GM18499 (cell line): ENCODE results near the gene GPR6.

ENCODE experiments used
- ATAC-seq: cut with Tn5 transposase; IDR thresholded peaks from one replicate; pipeline ENCODE4 v1.9.1; 2021; ENCODE audit warnings: moderate number of reproducible peaks; ENCODE audit not compliant: insufficient read depth, unreplicated experiment

GPR6 gene

DNA sequence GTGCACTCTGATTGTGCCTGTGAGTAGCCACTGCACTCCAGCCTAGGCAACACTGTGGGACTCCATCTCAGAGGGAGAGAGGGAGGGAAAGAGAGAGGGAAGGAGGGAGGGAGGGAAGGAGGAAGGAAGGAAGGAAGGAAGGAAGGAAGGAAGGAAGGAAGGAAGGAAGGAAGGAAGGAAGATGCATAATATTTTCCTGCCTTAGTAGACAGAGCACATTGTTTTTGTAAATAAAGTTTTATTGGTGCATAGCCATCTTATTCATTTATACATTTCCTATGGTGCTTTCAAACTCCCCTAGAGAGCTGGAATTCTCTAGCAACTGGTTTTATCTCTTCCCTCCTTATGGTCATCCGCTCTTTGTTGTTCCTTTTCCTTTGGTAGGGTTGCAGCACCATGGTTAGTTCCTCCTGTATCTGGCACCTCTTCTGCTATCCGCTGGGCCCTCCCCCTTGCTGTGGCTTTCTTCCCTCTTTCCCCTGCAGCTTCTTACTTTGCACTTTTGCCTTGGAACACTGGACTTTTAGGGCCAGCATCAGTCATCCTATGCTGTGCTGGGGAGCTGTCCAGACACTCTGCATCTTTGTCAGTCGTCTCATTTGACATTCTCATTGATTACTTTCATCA, 20.2 kb downstream of the GPR6 start:
- ATAC-seq: no peak

DNA sequence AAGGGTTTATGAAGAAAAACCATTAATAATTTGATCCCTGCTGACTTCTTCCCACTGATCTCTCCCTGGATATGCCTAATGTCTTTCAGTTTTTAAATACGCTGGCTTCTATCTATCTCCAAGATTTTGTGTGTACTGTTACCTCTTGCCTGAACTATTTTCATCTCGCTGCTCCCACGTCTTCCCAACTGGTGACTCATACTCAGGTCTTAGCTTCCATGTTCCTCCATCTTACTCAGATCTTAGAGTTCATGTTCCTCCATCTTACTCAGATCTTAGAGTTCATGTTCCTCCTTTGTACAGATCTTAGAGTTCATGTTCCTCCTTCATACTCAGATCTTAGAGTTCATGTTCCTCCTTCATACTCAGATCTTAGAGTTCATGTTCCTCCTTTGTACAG, 21.6 kb downstream of the GPR6 start:
- no peak for ATAC-seq

DNA sequence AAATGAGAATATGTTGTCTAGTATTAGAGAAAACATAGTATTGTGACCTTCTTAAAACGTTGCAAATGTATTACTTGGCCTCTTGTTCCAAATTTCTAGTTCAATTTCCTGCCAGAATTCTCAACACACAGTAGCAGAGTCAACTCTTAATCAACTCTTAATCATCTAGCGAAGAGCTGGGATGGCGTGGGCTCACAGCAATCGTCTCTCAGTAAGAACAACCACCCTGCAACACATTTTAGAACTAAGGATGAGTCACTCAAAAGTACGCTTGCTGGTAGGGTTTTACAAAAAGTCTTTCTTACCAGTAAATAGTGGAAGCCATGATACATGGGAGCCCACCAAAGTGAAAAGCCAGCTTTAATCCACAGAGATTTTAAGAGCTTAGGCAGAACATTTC, 24.6 kb downstream of the GPR6 start:
- ATAC-seq: no peak

DNA sequence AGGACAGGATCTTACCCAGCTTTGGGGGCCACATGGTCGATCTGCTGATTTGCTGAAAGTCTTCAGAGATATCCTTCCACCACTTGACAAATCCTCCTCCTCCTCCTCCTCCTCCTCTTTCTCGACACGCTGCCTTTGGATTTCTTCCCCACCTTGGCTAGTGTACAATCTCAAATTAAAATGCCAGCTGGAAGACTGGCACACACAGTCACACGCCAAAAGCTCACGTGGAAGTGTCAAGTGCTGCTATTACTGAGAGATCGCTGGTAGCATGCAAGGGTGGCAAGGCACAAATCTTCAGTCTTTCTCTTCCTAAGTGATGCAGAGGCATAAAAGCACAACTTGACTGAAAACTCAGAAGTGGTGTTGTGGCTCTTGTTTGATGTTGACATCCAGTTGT, 35.3 kb downstream of the GPR6 start:
- no peak for ATAC-seq

DNA sequence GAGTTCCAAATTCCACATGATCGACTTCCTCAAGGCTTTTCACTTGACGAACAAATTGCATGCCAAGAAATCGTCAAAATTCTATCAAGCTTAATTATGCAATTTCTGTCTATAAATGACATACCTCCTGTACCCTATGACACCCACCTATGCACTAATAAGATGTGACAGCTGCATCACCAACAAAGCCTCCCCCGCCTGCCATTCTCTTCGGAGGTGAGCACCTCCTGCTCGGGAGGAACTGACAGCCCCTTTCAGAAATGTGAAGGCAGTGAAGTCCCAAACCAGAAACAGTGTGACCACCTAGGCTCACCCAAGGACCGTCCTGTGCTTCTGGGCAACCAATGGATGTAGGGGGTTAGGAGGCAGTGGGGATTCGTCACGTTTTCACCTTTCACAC, 37.1 kb downstream of the GPR6 start:
- no peak for ATAC-seq

DNA sequence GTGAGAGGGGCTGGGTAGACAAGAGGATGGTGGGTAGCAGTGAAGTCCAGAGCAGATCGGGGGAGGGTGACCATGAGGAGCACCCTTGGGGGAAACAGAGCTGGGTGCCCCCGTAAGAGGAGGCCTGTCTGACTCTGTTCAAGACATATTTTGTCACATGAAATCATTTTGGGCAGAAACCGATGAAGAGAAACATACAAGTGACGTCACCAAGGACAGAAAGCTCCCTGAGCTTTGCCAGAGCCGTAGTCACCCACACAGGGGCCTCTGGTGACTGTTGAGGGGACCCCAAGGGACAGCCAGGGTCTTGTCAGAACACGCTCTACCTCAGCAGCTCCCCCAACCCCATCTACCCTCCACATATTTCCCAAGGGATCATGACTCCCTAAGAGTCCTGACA, 39.2 kb downstream of the GPR6 start:
- ATAC-seq: no peak

DNA sequence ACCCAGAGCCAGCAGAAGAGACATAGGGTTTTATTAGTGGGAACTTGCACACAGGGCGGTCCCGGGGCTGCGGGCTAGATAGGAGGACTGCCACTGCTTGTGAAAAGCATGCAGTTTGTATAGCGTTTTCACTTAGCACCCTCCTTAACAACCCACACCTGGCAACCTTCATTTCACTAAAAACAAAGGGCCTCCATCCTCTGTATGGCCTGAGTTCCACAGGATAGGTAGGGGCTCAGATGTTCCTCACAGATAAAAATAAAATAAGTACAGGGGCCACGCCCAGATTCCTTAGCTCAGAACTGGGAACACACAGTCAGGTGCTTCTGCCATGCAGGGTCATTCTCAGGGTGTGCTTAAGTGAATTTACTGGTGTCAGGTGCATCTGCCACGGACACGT, 39.8 kb downstream of the GPR6 start:
- ATAC-seq: no peak

DNA sequence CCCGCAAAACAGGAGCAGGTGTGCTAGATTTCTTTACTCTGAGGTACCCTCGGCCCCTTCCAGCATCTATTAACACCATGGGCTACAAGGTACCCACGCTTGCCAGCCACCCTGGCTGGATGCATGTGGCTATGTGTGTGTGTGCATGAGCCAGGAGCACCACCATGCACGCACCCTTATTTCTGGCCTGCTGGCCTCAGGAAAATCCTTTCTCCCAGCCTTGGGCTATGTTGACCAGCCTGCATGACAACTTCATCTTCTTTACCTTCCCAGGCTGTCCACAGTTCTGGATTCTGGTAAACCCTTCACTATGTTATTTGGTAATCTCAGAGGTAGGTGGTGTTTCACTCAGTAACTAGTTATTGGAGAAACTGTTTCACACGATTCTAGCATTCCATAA, 40.4 kb downstream of the GPR6 start:
- no peak for ATAC-seq

DNA sequence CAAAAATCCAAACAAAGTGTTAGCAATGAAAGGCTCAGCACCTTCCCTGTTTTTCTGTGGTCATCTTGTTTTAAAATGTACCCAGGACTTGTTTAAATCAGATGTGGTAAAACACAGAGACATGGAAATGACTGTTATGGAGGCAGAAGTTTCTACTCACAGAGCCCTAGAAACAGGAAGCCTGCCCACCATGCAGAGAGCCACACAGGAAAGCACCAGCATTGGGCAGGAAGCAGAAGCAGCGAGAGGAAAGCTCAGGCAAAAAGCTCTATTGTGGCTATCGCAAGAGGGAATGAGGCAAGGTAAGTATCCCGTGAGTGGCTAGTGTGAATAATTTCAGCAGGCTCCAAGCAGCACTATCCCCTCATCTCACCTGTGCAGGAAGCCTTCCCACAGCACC, 42.8 kb downstream of the GPR6 start:
- ATAC-seq: no peak

DNA sequence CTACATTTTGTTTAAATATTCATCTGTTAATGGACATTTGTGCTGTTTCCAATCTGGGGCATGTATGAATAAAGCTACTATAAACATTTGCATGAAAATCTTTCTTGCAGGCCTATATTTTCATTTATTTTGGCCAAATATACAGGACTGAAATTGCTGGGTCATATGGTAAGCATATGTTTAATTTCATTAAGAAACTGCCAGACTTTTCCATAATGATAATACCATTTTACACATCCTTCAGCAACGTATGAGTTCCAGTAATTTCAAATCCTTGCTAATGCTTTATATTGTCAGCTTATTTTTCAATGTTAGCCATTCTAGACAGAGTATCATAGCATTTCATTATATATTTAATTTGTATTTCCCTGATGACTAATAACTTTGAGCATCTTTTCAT, 51.0 kb downstream of the GPR6 start:
- no peak for ATAC-seq
